Thyroid gland (tissue), 4 donors: ENCODE data around the gene PRR5.

Experiments used
- POLR2A ChIP-seq, 2 donors: fragments of 450-650 bp; IDR thresholded peaks; one replicate each; pipeline ENCODE4 v1.6.1; 2017; ENCODE audit warnings: antibody characterized with exemption in 2 of 2, mild to moderate bottlenecking in 2 of 2, moderate library complexity in 1 of 2
- TF ChIP-seq, protein P1 (sequence below), 6 experiments: fragments of 200-600 bp in 3 of 6; fragments of 450-650 bp in 3 of 6; sonication (generic) in 3 of 6; IDR thresholded peaks; one replicate each; pipeline ENCODE4 v1.5.1; 2016 to 2019; ENCODE audit warnings: antibody characterized with exemption in 6 of 6, mild to moderate bottlenecking in 2 of 6, inconsistent platforms in 1 of 6, moderate library complexity in 1 of 6

GRCh38 chr22:44726439-44726838, 24.4 kb downstream of the PRR5 start:
- TF ChIP-seq, protein P1, sequence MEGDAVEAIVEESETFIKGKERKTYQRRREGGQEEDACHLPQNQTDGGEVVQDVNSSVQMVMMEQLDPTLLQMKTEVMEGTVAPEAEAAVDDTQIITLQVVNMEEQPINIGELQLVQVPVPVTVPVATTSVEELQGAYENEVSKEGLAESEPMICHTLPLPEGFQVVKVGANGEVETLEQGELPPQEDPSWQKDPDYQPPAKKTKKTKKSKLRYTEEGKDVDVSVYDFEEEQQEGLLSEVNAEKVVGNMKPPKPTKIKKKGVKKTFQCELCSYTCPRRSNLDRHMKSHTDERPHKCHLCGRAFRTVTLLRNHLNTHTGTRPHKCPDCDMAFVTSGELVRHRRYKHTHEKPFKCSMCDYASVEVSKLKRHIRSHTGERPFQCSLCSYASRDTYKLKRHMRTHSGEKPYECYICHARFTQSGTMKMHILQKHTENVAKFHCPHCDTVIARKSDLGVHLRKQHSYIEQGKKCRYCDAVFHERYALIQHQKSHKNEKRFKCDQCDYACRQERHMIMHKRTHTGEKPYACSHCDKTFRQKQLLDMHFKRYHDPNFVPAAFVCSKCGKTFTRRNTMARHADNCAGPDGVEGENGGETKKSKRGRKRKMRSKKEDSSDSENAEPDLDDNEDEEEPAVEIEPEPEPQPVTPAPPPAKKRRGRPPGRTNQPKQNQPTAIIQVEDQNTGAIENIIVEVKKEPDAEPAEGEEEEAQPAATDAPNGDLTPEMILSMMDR (IDR thresholded peaks at IDR 0.05), result no peak
- no peak for TF ChIP-seq POLR2A (IDR thresholded peaks at IDR 0.05)
